GM18907 (cell line): Measurements from ENCODE around the gene IMPDH2.
A peak's percentile ranks its signal among the peaks of the same experiment; 100 is the strongest.
"Not testable (repeated sequence)": the region's sequence is repeated elsewhere in the genome, so short reads cannot be mapped to it uniquely, and the experiment has no call there.

Source experiments
- ATAC-seq: cut with Tn5 transposase; IDR thresholded peaks from one replicate; pipeline ENCODE4 v1.9.1; 2021; ENCODE audit warnings: mild to moderate bottlenecking, moderate library complexity; ENCODE audit not compliant: unreplicated experiment

The IMPDH2 gene

GRCh38 chr3:49021813-49022687 lies 7.1 kb downstream of the IMPDH2 start, which contains the start of gene NDUFAF3:
TSS of gene NDUFAF3 (plus strand) at chr3:49022121. CDS start at chr3:49022145, 24 bp downstream.
- peak; percentile 50 for ATAC-seq

DNA sequence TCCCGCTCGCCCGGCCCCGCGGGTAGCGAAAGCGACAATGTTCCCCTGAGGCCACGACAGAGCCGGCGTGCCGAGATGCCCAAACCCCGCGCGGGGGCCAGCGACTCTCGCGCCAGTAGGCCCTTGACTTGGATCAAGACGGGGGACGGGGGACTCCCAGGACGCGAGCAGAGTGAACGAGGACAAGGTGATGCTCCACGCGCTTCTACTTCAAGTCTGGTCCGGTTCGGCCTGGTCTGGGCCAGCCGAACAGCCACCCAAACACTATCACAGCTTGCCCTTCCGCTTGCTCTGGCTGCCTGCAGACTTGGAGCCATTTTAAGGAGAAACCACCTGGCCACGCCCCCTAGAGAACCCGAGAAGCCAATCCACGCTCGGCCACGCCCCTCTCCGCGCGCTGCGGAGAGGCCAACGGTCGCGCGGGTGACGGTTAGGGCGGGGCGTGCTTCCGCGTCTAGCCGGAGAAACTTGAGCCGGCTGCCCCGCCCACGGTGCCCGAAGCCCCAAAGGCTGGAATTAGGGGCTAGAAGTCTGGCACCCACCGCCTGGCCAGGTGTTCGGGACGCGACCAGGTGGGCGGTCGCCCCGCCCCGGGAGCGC lies 7.9 kb downstream of the IMPDH2 start:
- ATAC-seq = peak; percentile 55

GRCh38 chr3:49020330-49021212 lies 8.6 kb downstream of the IMPDH2 start:
- peak; percentile 1 for ATAC-seq

DNA sequence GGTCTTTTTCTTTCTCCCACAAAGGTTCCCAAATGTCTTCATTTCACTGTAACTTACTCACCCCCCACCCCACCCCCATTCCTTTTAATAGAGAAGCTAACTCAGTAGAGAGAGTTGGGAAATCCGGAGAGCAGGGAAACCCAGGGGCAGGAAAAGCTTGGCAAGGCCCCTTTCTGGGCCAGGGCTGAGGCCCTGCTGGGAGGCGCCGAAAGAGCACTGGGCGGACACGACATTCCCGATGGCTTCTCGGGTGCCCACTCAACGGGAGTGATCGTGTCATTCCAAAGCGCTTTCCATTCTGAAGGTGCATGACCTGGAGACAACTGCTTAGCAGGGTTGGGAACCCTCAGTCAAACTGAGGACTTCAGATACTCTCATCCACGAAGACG lies 9.3 kb downstream of the IMPDH2 start:
- ATAC-seq = no peak

DNA sequence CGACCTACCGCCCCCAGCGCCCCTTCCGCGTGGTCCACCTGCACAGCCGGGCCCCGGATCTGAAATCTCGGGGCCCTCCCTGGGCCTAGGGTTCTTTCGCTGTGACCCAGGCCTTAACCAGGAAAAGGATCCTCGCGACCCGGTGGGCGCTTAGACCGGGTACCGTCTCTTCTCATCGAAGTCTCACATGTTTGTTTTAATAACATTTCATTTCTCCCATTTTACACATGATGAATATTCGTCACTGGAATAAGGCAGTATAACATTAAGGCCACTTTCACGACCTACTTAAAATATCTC lies 10.5 kb downstream of the IMPDH2 start:
- no peak for ATAC-seq

GRCh38 chr3:49017971-49018706 lies 11.1 kb downstream of the IMPDH2 start, which contains the start of gene DALRD3:
TSS of gene DALRD3 (minus strand) at chr3:49018580. CDS start at chr3:49018564, 16 bp downstream.
- ATAC-seq = no peak

- ATAC-seq = no peak
Measured at GRCh38 chr3:49017229-49017970, 11.8 kb downstream of the IMPDH2 start.

- ATAC-seq = no peak
Measured at GRCh38 chr3:49016414-49017228, 12.6 kb downstream of the IMPDH2 start.

- ATAC-seq = no peak
Measured at GRCh38 chr3:49015765-49016164, 13.4 kb downstream of the IMPDH2 start.

DNA sequence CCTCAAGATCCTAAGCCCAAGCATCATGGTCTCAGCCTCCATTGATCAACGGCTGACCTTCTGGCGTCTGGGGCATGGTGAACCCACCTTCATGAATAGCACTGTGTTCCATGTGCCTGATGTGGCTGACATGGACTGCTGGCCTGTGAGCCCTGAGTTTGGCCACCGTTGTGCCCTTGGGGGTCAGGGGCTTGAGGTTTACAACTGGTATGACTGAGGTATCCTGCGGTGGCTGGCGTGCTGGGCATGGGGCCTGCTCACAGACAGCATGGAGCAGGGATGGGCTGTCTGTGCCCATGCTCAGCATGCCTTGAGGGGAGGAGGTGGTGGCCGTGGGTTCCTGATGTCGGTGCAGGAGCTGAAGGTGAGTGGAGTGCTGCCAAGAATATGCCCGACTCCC lies 14.1 kb downstream of the IMPDH2 start:
- ATAC-seq = no peak

GRCh38 chr3:49013738-49014660 lies 15.2 kb downstream of the IMPDH2 start:
- ATAC-seq = no peak

DNA sequence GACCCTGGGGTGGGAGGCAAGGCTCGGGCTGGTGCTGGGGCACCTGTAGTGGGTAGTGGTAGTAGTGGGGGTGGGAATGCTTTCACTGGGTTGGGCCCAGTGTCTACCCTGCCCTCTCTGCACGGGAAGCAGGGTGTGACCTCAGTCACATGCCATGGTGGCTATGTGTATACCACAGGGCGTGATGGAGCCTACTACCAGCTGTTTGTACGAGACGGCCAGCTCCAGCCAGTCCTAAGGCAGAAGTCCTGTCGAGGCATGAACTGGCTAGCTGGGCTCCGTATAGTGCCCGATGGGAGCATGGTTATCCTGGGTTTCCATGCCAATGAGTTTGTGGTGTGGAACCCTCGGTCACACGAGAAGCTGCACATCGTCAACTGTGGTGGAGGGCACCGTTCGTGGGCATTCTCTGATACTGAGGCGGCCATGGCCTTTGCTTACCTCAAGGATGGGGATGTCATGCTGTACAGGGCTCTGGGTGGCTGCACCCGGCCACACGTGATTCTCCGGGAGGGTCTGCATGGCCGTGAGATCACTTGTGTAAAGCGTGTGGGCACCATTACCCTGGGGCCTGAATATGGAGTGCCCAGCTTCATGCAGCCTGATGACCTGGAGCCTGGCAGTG lies 16.0 kb downstream of the IMPDH2 start:
- ATAC-seq = no peak

- ATAC-seq = no peak
Measured at GRCh38 chr3:49012441-49013017, 16.7 kb downstream of the IMPDH2 start.

DNA sequence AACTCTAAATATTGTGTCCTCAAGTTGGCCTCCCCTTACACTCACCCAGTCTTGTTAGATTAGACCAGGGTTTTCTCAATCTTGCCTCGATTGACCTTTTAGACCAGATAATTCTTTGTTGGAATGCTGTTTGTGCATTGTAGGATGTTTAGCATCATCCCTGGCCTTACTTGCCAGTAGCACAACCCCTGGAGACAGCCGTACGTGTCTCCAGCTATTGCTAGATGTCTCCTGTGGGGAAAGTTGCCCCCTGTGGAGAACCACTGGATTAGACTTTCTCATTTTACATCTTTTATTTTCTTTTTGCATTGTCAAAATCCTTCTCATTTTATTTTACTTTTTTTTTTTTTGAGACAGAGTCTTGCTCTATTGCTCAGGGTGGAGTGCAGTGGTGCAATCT lies 19.8 kb downstream of the IMPDH2 start:
- no peak for ATAC-seq

GRCh38 chr3:49008627-49009026 lies 20.6 kb downstream of the IMPDH2 start:
- not testable (repeated sequence) for ATAC-seq

- peak; percentile 30 for ATAC-seq
Measured at GRCh38 chr3:49007771-49008528, 21.2 kb downstream of the IMPDH2 start.
